A549 (cell line): ENCODE results near the gene TP53I11. TPM values are rescaled to one million over a fixed set of nuclear protein-coding genes. Genes with fewer than 3 reads are reported as not detected.

ENCODE experiments used
- ATAC-seq, 2 experiments: fragments of 200-7000 bp in 1 of 2; fragments of >200 bp in 1 of 2; cut with Nextera tagmentation in 1 of 2; cut with Tn5 transposase in 1 of 2; 3 replicates each; pipeline versions ENCODE4 v1.8.0 to v1.9.1; 2018 to 2020; ENCODE audit warnings: mild to moderate bottlenecking in 1 of 2, moderate library complexity in 1 of 2
- CTCF ChIA-PET: fragments of 300-600 bp; sonication (Branson Sonifier 250); formaldehyde crosslinking; extraction: SDS; loops from one replicate; lab custom pipeline; 2021; ENCODE audit warnings: antibody characterized with exemption, inconsistent platforms; lab: Yijun Ruan, JAX
- POLR2A ChIA-PET: fragments of 350-600 bp; formaldehyde crosslinking; extraction: SDS; loops from one replicate; lab custom pipeline; 2021; ENCODE audit warnings: antibody characterized with exemption, inconsistent platforms; lab: Yijun Ruan, JAX
- DNase-seq, 2 experiments: peaks; one replicate each; pipeline versions ENCODE4 v3.0.0 to v3.0.0-alpha.2; 2011 to 2016; ENCODE audit warnings: low read depth in 1 of 2, low spot score in 1 of 2
- FAIRE-seq: peaks from 2 replicates; lab custom pipeline; 2011; peaks lifted over from hg19 to GRCh38; lab: Jason Lieb, UNC
- H3K27ac ChIP-seq, 2 experiments: fragments of >200 bp; sonication (Bioruptor Twin); formaldehyde crosslinking; 3 replicates each; pipeline ENCODE4 v1.5.1; 2016 to 2017
- H3K4me1 ChIP-seq: fragments of >200 bp; sonication (Bioruptor Twin); formaldehyde crosslinking; 3 replicates; pipeline ENCODE4 v1.6.1; 2016
- H3K4me2 ChIP-seq: fragments of >200 bp; sonication (Bioruptor Twin); formaldehyde crosslinking; 3 replicates; pipeline ENCODE4 v1.6.1; 2016
- H3K4me3 ChIP-seq: fragments of >200 bp; sonication (Bioruptor Twin); formaldehyde crosslinking; 3 replicates; pipeline ENCODE4 v1.5.1; 2016
- H3K9me3 ChIP-seq: fragments of >200 bp; sonication (Bioruptor Twin); formaldehyde crosslinking; 3 replicates; pipeline ENCODE4 v1.6.1; 2016
- BHLHE40 ChIP-seq: IDR thresholded peaks from 2 replicates; pipeline ENCODE4 v1.6.1; 2012; ENCODE audit warnings: low read depth, low read length, inconsistent platforms
- EHF ChIP-seq: fragments of 250-450 bp; sonication (Bioruptor Pico); IDR thresholded peaks from 2 replicates; pipeline ENCODE4 v1.5.0; 2020; ENCODE audit warnings: mild to moderate bottlenecking
- EP300 ChIP-seq, 2 experiments: fragments of >200 bp; sonication (Bioruptor Twin); formaldehyde crosslinking; IDR thresholded peaks; 2 replicates in 1 of 2; 3 replicates in 1 of 2; pipeline ENCODE4 v1.6.1; 2016 to 2017
- FOSB ChIP-seq: fragments of 250-450 bp; sonication (Bioruptor Pico); IDR thresholded peaks from 2 replicates; pipeline ENCODE4 v1.5.0; 2020; ENCODE audit warnings: mild to moderate bottlenecking, moderate library complexity
- FOSL2 ChIP-seq, 2 experiments: fragments of 450-650 bp in 1 of 2; fragments of >200 bp in 1 of 2; sonication (Bioruptor Twin) in 1 of 2; formaldehyde crosslinking; IDR thresholded peaks; 2 replicates each; pipeline versions ENCODE4 v1.5.0 to v1.6.1; 2016 to 2020; ENCODE audit warnings: mild to moderate bottlenecking in 1 of 2, moderate library complexity in 1 of 2
- HDAC2 ChIP-seq: fragments of 200-600 bp; sonication (generic); IDR thresholded peaks from 2 replicates; pipeline ENCODE4 v1.6.1; 2016
- HEYL ChIP-seq: fragments of 250-450 bp; sonication (Bioruptor Pico); IDR thresholded peaks from 2 replicates; pipeline ENCODE4 v1.8.0; 2021; ENCODE audit warnings: mild to moderate bottlenecking, moderate library complexity
- KDM1A ChIP-seq: fragments of 200-600 bp; sonication (generic); IDR thresholded peaks from 2 replicates; pipeline ENCODE4 v1.6.1; 2016; ENCODE audit warnings: low read depth, mild to moderate bottlenecking
- KDM5A ChIP-seq: fragments of 200-600 bp; sonication (generic); IDR thresholded peaks from 2 replicates; pipeline ENCODE4 v1.6.1; 2016; ENCODE audit warnings: antibody characterized with exemption, mild to moderate bottlenecking
- MAFK ChIP-seq: fragments of 450-650 bp; IDR thresholded peaks from 2 replicates; pipeline ENCODE4 v1.6.1; 2014; ENCODE audit not compliant: partially characterized antibody
- MAZ ChIP-seq: fragments of 150-350 bp; IDR thresholded peaks from 2 replicates; pipeline ENCODE4 v1.6.1; 2014; ENCODE audit warnings: antibody characterized with exemption, low read depth, low read length, borderline replicate concordance
- NFE2L2 ChIP-seq: fragments of 150-350 bp; conservative IDR thresholded peaks from 2 replicates; pipeline ENCODE4 v1.6.1; 2014; ENCODE audit warnings: low read length
- NPAS2 ChIP-seq: fragments of 250-450 bp; sonication (Bioruptor Pico); IDR thresholded peaks from 2 replicates; pipeline ENCODE4 v1.8.0; 2022; ENCODE audit warnings: mild to moderate bottlenecking, moderate library complexity, borderline replicate concordance
- POLR2A ChIP-seq: IDR thresholded peaks from 2 replicates; pipeline ENCODE4 v1.6.1; 2012; ENCODE audit warnings: mild to moderate bottlenecking, low read length
- POLR2AphosphoS2 ChIP-seq: conservative IDR thresholded peaks from 2 replicates; pipeline ENCODE4 v1.6.1; 2012; ENCODE audit warnings: low read length, improper control_type of control experiment, inconsistent platforms
- RAD21 ChIP-seq, 2 experiments: fragments of >200 bp in 1 of 2; sonication (Bioruptor Twin) in 1 of 2; formaldehyde crosslinking in 1 of 2; IDR thresholded peaks in 1 of 2; conservative IDR thresholded peaks in 1 of 2; 2 replicates in 1 of 2; 3 replicates in 1 of 2; pipeline ENCODE4 v1.6.1; 2012 to 2018; ENCODE audit warnings: inconsistent platforms in 1 of 2
- RARB ChIP-seq: fragments of 250-450 bp; sonication (Bioruptor Pico); IDR thresholded peaks from 2 replicates; pipeline ENCODE4 v1.8.0; 2021; ENCODE audit warnings: mild to moderate bottlenecking, moderate library complexity
- RNF2 ChIP-seq: fragments of 200-600 bp; sonication (generic); IDR thresholded peaks from 2 replicates; pipeline ENCODE4 v1.6.1; 2016; ENCODE audit warnings: low read depth, mild to moderate bottlenecking, antibody characterized with exemption, moderate library complexity, borderline replicate concordance
- SMC3 ChIP-seq: fragments of >200 bp; sonication (Bioruptor Twin); formaldehyde crosslinking; IDR thresholded peaks from 3 replicates; pipeline ENCODE4 v1.6.1; 2018; ENCODE audit warnings: inconsistent platforms
- ZFP36 ChIP-seq: fragments of 450-650 bp; IDR thresholded peaks from 2 replicates; pipeline ENCODE4 v1.6.1; 2014; ENCODE audit warnings: borderline replicate concordance; ENCODE audit not compliant: partially characterized antibody
- ZNF302 ChIP-seq: fragments of 250-450 bp; sonication (Bioruptor Pico); IDR thresholded peaks from 2 replicates; pipeline ENCODE4 v1.9.0; 2021; ENCODE audit warnings: inconsistent platforms, mild to moderate bottlenecking, moderate library complexity
- WGBS: methylation state at CpG from one replicate; pipeline ENCODE4 v1.1.6; 2017; ENCODE audit errors: missing lambda C conversion rate; 5-methylcytosine and 5-hydroxymethylcytosine counted together
- polyA plus RNA-seq, 4 experiments: library from polyadenylated mRNA; depleted of rRNA in 3 of 4; stranded (reverse); fragments of >200 nt; fragmentation: RNase III in 1 of 4; extraction: RNeasy Plus Mini Kit Qiagen cat#74134 plus additional on column Dnase treatment in 1 of 4; gene quantifications; 2 replicates in 3 of 4; 3 replicates in 1 of 4; pipeline ENCODE4 v1.2.3, GENCODE V29; 2011 to 2017
- TF ChIP-seq, protein P1 (sequence below): fragments of 250-450 bp; sonication (Bioruptor Pico); IDR thresholded peaks from 2 replicates; pipeline ENCODE4 v1.5.0; 2020; ENCODE audit warnings: low read depth, mild to moderate bottlenecking, moderate library complexity
- TF ChIP-seq, protein P2 (sequence below): fragments of >200 bp; sonication (Bioruptor Twin); formaldehyde crosslinking; IDR thresholded peaks from 3 replicates; pipeline ENCODE4 v1.6.1; 2016
- TF ChIP-seq, protein P3 (sequence below): fragments of 150-350 bp; IDR thresholded peaks from 2 replicates; pipeline ENCODE4 v1.6.1; 2014; ENCODE audit warnings: low read depth, mild to moderate bottlenecking, low read length

TP53I11 gene
- polyA plus RNA-seq, 2 of the 4 experiments (the other 2 are of a cell fraction): 11.2 to 28.2 TPM

DNA sequence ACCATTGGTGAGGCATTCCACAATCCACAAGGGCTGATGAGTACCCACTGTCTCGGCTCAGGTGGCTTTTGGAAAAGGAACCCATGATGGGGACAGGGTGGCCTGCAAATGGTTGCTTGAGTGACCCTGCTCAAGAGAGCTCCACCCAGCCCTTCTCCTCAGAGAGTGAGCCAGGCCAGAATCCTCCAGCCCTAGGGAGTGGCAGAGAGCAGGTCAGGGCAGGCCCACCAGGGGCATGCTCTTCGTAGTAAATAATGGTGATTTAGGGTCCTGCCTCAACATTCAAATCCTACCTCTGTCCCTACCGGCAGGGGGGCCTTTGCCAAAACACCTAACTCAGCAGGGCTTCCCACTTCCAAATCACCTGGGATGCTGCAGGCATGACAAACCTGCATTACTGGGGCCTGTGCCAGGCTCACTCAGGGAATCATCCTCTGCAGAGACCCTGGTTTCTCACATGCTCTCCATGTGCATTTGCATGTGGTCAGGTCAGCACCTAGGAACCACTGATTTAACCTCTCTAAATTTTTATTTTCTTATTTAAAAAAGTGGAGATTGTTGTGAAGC is 17.3 kb upstream of the TP53I11 start (continued):
- TF ChIP-seq EP300 (IDR thresholded peaks at IDR 0.05) (no peak), FOSB (CRISPR knock-in tag) (no peak), POLR2AphosphoS2 (no peak), BHLHE40 (no peak), SMC3 (no peak)
- TF ChIP-seq, protein P1, sequence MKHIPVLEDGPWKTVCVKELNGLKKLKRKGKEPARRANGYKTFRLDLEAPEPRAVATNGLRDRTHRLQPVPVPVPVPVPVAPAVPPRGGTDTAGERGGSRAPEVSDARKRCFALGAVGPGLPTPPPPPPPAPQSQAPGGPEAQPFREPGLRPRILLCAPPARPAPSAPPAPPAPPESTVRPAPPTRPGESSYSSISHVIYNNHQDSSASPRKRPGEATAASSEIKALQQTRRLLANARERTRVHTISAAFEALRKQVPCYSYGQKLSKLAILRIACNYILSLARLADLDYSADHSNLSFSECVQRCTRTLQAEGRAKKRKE (CRISPR knock-in tag): no peak
- TF ChIP-seq, all 56 proteins: peak for 0

DNA sequence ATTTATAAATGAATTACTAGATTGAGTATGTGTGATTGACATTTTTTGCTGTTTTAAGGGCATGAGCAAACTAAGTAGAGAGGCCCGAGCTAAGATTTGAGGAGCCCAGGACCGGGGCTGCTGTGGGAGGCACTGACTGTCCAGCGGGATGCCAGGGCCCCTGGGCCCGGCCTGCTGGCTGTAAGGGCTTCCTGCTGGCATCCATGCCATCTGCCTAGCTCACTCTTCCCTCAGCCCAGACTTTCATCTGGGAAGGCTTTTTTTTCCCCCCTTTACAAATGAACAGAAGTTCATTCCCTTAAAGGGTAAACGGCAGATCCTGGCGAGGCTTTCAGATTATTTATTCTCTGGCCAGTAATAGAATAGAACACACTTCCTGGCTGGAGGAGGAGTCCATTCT is 16.0 kb upstream of the TP53I11 start:
- ATAC-seq: no peak
- TF ChIP-seq KDM1A: no peak
- TF ChIP-seq, protein P2, sequence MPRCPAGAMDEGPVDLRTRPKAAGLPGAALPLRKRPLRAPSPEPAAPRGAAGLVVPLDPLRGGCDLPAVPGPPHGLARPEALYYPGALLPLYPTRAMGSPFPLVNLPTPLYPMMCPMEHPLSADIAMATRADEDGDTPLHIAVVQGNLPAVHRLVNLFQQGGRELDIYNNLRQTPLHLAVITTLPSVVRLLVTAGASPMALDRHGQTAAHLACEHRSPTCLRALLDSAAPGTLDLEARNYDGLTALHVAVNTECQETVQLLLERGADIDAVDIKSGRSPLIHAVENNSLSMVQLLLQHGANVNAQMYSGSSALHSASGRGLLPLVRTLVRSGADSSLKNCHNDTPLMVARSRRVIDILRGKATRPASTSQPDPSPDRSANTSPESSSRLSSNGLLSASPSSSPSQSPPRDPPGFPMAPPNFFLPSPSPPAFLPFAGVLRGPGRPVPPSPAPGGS: no peak
- no peak for TF ChIP-seq HDAC2
- TF ChIP-seq RAD21 (conservative IDR thresholded peaks at IDR 0.05 in 1 of 2, IDR thresholded peaks at IDR 0.05 in 1 of 2): no peak
- no peak for TF ChIP-seq ZFP36
- no peak for TF ChIP-seq RARB (CRISPR knock-in tag)
- TF ChIP-seq NPAS2 (CRISPR knock-in tag): no peak
- no peak for TF ChIP-seq MAFK
- TF ChIP-seq ZNF302 (CRISPR knock-in tag): no peak
- no peak for TF ChIP-seq KDM5A
- TF ChIP-seq, protein P1 (CRISPR knock-in tag): no peak
- TF ChIP-seq EHF (CRISPR knock-in tag): no peak
- TF ChIP-seq MAZ: no peak
- no peak for TF ChIP-seq POLR2A
- no peak for TF ChIP-seq RNF2
- TF ChIP-seq FOSL2 (IDR thresholded peaks at IDR 0.05): no peak
- no peak for TF ChIP-seq FOSL2 (CRISPR knock-in tag; IDR thresholded peaks at IDR 0.05)
- TF ChIP-seq HEYL (CRISPR knock-in tag): no peak
- TF ChIP-seq, protein P3, sequence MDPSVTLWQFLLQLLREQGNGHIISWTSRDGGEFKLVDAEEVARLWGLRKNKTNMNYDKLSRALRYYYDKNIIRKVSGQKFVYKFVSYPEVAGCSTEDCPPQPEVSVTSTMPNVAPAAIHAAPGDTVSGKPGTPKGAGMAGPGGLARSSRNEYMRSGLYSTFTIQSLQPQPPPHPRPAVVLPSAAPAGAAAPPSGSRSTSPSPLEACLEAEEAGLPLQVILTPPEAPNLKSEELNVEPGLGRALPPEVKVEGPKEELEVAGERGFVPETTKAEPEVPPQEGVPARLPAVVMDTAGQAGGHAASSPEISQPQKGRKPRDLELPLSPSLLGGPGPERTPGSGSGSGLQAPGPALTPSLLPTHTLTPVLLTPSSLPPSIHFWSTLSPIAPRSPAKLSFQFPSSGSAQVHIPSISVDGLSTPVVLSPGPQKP: no peak
- TF ChIP-seq SMC3: no peak
- no peak for TF ChIP-seq NFE2L2
- no peaks in the 10 kb centered on the region for H3K9me3 ChIP-seq
- no peak overlapping the region for H3K4me2 ChIP-seq
- 82% methylated on average over 6 of the region's 6 CpGs for WGBS
- no peaks in the 10 kb centered on the region for H3K4me1 ChIP-seq
- POLR2A ChIA-PET: no interaction called here
- DNase-seq: no peak
- no peak for FAIRE-seq
- H3K27ac ChIP-seq: no peak overlapping the region
- no peak overlapping the region for H3K4me3 ChIP-seq
- CTCF ChIA-PET: interaction anchor here (0.9 to 1.8 kb wide), 5 partner anchors 10 to 137 kb away, joined by 3 to 4 read pairs (median 4); no protein-coding TSS in a partner anchor
